Activated CD4-positive, alpha-beta T cell treated with anti-CD3 and anti-CD28 coated beads, Interleukin-2, Interleukin-4, amounts not matched to agents 100 ng/mL and 50 ng/mL, durations not matched to agents 16 hours and 8 hours (primary cell): ENCODE results near the gene PSAPL1.

Experiments used
- DNase-seq: peaks from one replicate; pipeline ENCODE4 v3.0.0-alpha.2; 2020; ENCODE audit warnings: low spot score

Gene PSAPL1

DNA sequence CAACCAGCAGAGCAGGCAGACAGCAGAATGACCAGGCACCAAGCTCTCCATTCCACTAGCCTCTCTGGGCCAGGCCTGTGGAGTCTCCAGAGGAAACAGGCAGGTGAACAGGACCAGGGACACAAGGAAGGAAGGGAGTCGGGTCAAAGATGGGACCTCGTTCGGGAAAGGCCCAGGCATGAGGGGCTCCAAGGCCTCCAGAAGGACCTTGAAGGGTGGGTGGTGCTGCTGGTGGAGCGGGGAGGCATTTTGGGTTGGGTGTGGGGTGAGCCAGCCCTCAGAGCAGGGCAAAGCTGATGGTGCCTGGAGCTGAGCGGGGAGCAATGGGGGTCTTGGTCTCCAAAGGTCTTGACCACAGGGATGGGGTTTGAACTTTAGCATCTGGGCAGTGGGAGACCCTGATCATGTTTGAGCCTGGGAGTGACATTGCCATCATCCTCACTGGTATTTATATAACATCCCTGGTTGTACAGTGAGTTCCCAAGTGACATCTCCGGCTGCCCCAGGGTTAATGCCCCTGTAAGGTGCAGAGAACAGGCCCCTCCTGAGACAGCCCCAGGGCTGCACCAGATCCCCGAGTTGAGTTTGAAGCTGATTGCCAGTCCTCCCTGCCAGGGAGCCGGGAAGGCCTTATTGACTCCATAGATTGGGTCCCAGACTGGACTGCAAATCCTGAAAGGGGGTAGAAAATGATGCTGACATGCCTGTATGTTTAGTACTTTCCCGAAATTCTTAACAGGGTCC lies 52.7 kb downstream of the PSAPL1 start:
- DNase-seq = no peak

DNA sequence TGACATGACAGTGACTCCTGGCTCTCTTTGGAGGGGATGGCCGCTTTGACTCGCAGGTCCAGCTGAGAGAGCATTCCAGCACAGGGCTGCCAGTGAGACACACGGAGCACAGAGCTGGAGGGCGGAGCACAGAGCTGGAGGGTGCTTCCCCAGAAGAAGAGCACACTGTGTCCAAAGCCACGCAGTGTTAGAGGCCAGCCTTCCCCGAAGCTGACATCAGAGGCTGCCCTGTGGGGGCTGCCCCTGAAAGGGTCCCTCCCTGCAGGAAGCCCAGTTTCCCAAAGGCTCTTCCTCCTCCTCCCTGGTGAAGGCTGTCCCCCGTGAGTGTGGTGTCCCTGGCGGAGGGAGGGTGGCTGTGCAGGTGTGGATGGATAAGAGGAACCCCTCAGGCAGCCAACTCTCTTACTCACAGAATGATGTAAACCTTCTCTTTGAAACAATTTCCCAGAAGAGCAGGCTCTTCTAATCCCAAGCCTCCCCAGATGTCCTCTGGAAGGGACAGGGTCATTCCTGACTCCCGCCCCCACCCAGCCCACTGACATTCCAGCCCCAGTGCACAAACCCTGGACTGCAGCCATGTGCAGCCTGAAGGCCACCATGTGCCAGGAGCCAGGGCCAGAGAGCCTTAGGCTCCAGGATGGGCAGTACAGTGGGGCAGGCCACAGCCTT lies 53.4 kb downstream of the PSAPL1 start:
- no peak for DNase-seq
